NCI-H2081 (cell line): ENCODE measurements around the gene HTRA3.

ENCODE experiments used
- DNase-seq, 2 experiments: peaks; one replicate each; lab custom pipeline; 2025; lab: John Stamatoyannopoulos, UW

Gene HTRA3

DNA sequence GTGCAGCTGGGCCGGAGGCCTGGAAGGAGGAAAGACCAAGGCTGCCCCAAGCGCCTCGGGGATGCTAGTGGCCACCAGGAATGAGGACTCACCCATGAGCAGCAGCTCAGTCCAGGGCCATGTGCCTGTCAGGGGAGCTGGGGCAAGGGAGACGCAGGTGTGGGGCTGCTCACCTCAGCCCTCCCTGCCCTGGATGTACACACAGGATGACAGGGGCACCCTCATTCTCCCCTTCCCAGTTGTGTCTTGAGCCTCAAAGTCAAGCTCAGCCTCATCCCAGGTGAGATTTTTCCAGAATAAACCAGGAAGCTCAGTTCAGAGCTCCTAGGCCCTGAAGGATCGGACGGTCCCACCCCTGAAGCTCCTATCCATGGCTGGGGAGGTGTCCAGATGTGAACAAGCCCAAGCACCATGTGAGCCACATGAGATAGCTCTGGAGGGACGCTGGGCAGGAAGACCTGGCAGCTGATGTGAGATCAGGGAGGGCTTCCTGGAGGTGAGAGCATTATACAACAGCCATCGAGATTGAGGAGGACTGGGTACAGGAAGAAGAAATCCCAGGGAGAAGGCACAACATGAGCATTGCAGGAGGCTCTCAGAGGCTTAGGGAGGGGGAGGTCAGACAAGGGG lies 23.0 kb downstream of the HTRA3 start:
- DNase-seq = no peak

DNA sequence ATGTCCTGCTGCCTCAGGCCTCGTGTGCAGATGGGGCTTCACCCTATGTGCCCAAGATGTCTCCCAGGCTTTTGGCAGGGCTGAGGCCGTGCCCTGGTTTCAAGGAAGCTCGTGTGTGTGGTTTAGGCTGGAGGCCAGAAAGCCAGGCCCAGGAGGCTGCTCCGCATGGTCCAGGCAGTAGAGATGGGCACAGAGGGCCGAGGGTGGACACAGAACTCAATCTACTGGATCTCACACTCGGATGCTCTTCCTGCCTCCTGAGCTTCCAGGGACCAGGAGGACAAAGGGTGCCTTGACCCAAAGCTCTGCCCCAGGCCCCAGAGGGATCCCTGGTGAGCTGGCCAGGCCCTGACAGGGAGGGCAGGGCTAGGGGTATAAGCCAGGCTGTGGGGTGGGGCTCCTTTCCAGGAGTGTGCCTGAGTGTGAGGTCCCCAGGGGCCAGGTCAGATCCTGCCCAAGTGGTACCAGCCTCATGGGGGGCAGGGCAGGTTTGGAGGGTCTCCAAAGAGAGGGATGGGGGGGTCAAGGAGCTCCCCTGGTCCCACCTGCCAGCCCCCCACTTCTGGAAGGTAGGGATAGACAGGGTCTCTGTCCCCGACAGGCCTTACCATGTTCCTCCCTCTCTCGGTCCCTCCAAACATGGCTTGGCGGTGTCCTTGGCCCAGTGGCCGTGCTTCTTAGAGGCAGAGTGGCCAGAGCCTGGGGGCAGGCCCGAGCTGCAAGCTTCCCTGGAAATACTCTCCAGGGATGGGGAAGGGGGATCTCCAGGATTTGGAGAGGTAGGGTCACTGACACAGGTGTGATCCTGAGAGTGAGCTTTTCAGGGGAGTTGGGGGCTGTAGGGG lies 23.8 kb downstream of the HTRA3 start:
- no peak for DNase-seq

DNA sequence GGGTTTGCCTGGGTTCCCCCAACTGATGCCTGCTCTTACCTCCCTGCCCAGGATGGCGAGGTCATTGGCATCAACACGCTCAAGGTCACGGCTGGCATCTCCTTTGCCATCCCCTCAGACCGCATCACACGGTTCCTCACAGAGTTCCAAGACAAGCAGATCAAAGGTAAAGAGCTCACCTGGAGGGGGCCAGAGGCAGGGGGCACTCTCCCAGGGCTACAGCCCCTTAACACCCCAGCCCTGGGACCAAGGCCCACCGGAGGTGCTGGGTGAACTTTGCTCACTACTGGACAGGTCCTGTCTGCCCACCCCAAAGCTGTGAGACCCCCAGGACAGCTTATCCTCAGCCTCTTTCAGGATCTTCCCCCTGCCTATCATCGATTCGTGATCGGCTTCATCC lies 24.5 kb downstream of the HTRA3 start:
- DNase-seq = no peak

DNA sequence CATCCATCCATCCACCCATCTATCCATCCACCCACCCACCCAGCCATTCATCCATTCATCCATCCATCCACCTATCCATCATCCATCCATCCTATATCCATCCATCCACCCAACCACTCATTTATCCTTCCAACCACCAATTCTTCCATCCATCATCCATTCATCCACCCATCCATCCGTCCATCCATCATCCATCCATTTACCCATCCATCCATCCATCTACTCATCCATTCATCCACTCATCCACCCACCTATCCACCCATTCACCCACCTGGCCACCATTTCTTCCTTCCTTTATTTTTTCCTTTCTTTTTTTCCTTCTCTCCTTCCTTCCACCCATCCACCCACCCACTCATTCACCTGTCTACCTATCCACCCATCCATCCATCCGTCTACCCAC lies 25.2 kb downstream of the HTRA3 start:
- DNase-seq = no peak

DNA sequence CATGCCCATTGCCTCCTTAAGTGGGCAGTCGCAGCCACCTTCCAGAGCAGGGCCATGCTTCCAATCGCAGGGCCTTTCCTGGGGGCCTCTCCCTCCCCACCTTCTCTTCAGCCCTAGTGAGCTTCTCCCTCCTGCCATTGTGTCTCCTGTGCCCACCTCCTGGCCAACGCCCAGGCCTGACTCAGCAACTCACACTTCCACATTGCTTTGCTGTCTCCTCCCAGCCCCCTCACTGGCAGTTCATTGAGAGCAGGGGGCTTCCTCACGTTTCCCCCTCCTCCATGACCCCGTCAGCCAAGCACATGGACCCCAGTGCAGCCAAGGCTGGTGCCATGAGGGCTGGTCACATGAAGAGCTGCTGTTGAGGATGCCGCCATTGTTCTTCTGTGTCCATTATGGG lies 25.9 kb downstream of the HTRA3 start:
- DNase-seq = no peak

DNA sequence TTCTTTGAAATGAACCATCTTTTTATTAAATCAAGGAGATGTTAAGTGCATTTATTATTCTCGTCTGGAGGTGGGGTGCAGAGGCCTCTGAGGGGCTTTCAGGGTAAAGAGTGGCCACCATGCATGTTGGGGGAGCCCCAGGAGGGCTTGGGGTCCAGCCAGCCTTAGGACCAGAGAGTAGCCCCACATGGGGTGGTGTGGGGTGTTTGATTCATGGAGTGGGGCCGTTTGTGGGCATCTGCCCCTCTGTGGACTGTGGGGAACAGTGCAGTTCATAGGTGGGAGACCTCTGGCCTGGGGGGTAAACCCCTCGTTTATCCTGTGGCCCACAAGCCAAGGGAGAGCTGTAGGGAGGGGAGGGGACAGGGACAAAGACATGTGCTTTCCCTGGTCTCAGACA lies 26.9 kb downstream of the HTRA3 start:
- no peak for DNase-seq

DNA sequence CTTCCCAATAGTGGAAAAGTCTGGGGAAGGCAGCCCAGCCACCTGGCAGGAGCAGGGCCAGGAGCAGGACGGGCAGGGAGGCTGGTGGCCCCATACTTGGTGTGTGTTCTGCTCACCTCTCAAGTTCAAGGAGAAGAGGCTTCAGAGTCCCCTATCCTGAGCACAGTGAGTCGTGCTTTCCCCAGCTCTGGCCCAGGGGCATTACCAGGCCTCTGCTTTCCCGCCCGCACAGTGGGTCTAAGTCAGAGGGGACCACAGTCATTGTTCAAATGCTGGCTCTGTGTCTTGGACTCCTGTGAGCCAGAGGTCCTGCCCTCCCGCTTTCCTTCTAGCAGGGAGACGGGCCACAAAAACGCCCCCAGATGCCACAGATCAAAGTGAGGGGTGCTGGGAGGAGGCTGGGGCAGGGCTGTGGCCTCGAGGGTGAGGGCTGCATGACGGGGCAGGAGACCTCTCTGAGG lies 27.6 kb downstream of the HTRA3 start:
- DNase-seq = no peak

DNA sequence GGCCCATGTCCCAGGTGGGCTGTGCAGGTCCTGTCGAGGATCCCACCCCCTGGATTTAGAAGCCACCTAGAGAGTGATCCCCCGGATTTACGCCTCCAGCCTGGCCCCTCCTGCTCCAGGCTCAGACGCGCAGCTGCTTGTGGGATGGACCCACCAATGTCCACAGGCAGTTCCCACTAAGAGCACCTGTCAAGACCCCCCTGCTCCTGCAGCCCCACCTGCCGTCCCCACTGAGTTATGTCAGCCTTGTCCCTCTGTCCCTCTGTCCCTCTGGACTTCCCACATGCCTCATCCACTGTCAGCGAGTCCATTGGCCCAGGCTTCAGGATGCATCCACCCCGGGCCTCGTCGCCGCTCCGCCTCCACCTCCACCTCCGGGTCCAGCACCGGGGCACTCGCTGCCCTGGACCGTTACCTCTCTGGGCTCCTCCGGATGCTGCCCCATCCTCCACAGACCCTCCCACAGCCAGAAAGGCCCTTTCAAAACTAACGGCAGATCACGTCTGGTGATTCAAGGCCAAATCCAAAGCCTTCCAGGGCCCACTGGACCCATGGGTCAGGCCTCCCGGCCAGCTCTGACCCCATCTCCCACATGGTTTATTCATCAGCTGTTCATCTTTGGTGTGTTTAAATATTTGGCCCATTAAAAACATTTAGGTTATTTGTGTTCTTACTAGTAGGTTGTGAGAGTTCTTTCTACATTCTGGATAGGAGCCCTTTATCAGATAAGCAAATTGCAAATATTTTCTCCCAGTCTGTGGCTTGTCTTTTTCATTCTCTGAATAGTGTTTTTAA lies 28.3 kb downstream of the HTRA3 start:
- no peak for DNase-seq

DNA sequence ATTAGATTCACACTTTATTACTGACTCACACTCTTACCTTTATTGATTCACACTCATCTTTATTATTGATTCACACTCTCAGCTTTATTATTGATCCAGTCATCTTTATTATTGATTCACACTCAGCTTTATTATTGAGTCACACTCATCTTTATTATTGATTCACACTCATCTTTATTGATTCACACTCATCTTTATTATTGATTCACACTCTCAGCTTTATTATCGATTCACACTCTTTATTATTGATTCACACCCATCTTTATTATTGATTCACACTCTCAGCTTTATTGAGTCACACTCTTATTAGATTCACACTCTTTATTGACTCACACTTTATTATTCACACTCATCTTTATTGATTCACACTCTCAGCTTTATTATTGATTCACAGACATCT lies 31.3 kb downstream of the HTRA3 start:
- DNase-seq = no peak

DNA sequence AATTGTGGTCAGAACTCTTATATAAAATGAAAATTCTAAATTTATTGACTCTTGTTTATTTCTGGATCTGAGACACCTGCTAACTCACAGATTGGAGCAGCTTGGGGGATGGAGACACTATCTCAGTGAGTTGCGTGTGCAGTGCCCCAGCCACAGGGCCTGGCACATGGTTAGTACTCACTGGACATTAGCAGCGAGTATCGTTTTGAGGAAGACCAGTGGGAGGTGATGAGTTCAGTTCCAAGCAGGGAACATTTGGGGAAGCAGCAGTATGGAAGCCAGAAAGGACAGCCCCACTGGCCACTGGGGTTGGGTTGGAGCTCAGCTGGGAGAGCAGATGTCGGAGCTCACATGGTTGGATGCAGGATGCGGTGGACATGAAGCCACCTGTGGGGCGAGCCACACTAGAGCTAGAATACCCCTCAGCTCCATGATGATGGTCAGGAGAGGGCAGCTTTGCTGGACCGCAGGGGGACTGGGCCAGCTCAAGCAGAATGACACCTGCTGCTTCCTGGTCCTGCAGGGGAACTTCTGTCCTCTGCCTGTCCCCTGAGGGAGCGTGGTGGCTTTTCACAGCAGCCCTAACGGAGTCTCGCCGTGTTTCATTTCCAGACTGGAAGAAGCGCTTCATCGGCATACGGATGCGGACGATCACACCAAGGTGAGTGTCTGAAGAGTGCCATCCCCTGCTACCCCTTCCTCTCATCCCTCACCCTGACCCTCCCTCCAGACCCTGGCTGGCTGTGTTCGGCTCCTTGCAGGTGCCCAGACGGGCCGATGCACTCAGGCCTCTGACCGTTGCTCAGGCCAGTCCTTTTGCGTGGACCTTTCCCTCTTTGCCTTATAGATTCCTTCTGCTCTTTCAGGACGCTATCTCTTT lies 32.5 kb downstream of the HTRA3 start:
- no peak for DNase-seq

DNA sequence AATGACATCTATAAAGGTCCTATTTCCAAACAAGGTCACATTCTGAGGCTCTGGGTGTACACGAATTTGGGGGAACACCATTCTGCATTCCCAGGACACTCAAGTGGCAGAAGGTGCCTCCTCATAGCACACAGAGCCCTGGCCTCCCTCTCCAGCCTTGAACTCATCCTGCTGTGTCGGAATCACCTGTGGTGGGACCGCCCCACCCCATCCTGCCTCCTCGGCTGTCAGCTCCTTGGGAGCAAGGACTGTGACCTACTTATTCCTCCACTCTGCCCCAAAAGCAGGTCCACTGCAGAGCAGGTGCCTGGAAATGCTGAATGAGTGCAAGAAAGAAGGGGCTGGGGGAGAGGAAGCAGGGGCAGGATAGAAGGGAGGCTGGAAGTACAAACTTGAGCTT lies 33.5 kb downstream of the HTRA3 start:
- no peak for DNase-seq

DNA sequence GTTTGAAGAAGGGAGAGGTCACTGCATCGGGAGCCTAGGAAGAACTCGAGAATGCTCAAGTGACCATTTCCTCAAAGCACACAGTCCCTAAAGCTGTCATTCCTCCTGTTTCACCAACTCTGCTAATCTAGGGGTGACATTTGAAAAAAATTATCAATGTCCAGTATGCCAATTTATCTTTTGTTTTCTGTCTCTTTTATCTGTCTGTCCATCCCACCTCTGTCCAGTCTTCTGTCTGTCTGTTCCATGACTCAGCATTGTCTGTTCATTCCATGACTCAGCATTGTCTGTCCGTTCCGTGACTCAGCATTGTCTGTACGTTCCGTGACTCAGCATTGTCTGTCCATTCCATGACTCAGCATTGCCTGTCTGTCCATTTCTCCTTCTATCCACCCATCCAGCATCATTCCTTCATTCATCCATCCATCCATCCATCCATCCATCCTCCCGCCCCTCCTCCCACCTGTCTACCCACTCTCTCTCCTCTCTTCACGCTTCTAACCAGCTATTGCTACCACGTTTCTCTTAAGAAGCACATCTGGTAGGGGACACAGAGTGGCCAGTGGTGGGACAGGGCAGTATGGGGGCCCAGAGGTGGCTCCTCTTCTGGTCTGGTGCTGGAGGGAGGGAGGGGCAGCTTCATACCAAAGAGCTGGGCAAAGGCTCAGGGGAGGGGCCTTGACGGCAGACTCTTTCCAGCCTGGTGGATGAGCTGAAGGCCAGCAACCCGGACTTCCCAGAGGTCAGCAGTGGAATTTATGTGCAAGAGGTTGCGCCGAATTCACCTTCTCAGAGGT lies 34.1 kb downstream of the HTRA3 start:
- no peak for DNase-seq

DNA sequence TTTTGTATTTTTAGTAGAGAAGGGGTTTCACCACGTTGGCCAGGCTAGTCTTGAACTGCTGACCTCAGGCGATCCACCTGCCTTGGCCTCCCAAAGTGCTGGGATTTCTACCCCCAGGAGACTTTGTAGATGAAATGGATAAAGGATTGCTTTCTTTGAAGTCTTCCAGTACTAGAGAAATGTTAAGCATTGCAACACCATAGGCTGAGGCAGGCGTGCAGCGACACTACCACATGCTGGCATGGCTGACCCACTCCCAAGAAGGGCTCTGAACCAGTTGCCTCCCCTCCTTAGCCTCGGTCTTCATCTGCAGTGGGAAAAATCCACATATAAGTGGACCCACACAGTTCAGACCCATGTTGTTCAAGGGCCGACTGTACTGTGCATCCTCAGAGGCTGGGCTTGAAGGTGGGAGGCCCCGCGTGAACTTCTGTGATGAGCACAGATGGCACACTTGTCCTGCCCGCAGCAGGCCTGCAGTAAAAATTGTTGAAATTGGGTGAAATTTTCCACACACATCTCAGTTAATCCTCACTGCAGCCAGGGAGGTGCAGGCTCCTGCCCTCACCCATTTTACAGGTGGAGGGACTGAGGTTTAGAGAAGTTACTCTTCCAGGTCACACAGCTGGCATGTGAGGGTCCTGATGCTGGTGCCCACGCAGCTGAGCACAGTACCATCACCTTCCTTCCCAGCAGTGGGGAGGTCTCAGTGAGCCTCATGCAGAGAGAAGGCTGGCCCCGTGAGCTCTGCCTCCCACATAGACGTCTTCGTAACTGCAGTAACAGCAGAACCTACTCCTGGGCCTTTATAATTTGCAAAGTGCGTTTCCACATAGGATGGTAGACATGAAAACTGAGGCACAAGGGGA lies 35.5 kb downstream of the HTRA3 start:
- DNase-seq = no peak

DNA sequence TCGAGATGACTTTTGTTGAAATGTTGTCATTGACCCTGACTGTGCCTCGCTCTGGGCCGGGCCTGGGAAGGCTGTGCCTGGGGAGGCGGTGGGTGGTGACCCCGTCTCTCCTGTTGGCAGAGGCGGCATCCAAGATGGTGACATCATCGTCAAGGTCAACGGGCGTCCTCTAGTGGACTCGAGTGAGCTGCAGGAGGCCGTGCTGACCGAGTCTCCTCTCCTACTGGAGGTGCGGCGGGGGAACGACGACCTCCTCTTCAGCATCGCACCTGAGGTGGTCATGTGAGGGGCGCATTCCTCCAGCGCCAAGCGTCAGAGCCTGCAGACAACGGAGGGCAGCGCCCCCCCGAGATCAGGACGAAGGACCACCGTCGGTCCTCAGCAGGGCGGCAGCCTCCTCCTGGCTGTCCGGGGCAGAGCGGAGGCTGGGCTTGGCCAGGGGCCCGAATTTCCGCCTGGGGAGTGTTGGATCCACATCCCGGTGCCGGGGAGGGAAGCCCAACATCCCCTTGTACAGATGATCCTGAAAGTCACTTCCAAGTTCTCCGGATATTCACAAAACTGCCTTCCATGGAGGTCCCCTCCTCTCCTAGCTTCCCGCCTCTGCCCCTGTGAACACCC lies 36.4 kb downstream of the HTRA3 start:
- DNase-seq = no peak

DNA sequence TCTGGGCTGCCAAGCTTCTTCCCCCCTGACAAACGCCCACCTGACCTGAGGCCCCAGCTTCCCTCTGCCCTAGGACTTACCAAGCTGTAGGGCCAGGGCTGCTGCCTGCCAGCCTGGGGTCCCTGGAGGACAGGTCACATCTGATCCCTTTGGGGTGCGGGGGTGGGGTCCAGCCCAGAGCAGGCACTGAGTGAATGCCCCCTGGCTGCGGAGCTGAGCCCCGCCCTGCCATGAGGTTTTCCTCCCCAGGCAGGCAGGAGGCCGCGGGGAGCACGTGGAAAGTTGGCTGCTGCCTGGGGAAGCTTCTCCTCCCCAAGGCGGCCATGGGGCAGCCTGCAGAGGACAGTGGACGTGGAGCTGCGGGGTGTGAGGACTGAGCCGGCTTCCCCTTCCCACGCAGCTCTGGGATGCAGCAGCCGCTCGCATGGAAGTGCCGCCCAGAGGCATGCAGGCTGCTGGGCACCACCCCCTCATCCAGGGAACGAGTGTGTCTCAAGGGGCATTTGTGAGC lies 37.0 kb downstream of the HTRA3 start:
- DNase-seq = no peak

DNA sequence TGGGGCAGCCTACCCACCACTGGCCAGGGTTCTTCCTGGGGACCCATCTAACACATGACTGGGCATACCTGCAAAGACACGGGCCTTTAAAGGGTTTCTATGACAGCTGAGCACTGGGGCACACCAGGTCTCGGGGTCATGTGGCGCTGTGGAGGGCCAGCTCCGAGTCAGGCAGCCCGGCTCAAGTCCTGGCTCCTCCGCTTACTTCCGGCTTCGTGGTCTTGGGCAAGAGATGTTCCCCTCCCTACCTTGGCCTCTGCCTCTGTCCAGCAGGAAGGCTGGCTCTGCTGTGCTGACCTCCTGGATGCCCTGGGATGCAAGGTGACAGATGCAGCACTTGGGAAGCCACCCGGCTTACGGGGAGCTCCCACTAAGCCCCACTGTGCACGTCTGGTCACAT lies 37.6 kb downstream of the HTRA3 start:
- DNase-seq = no peak

DNA sequence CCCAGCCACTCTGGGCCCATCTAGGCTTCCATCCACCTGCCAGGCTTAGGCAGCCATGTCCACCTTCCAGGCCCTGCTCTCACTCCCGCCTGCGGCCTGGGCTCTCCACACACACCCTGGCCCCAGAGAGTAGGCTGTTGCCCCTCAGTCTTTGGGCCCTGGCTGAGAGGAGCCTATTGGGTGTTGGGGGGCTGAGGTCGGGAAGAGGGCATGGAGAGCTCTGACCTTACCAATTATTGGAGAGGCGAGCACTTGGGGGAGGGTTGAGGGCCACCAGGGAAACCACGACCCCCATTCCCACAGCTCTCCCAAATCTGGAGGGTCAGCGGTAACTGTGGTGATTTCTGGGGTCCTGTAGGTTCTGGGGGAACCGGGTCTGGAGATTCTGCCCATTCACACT lies 38.2 kb downstream of the HTRA3 start:
- no peak for DNase-seq

DNA sequence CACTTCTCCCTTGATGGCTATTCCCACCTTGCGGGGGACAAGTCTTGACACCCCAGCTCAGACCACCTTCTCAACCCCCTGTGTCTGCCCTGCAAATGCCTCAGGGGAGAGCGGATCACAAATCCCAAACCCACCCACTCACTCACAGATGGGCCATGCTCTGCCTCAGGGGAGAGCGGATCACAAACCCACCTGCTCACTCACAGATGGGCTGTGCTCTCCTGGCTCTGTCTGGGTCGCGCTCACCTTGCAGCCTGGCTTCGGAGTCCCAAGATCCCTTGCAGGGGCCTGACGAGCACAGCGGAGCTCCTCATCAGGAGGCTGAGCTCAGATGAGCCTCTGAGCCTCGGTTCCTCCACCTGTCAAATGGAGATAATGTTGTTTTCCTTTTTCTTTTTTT lies 38.6 kb downstream of the HTRA3 start:
- DNase-seq = no peak
